Liver (tissue), 9 donors: Measurements from ENCODE around the gene DNPEP. TPM values are rescaled to one million over a fixed set of nuclear protein-coding genes. Genes with fewer than 3 reads are reported as not detected.

Source experiments
- DNase-seq: peaks from one replicate; pipeline ENCODE4 v3.0.0-alpha.2; 2017; ENCODE audit warnings: low spot score
- H3K27ac ChIP-seq, 2 donors: one replicate each; pipeline ENCODE4 v1.7.0; 2013; ENCODE audit warnings: inconsistent platforms in 2 of 2, low read length in 2 of 2, control low read depth in 1 of 2, low read depth in 1 of 2, mild to moderate bottlenecking in 1 of 2
- H3K27me3 ChIP-seq, 4 donors: one replicate each; pipeline versions ENCODE4 v1.6.1 to v1.7.0; 2013; ENCODE audit warnings: low read length in 3 of 4, inconsistent platforms in 1 of 4, mild to moderate bottlenecking in 1 of 4, moderate library complexity in 1 of 4; ENCODE audit not compliant: control insufficient read depth in 4 of 4, insufficient read depth in 4 of 4
- H3K36me3 ChIP-seq, 4 donors: one replicate each; pipeline versions ENCODE4 v1.6.1 to v1.7.0; 2013; ENCODE audit warnings: low read length in 3 of 4, mild to moderate bottlenecking in 3 of 4, low read depth in 1 of 4, moderate library complexity in 1 of 4; ENCODE audit not compliant: control insufficient read depth in 4 of 4, insufficient read depth in 3 of 4
- H3K4me1 ChIP-seq, 4 donors: one replicate each; pipeline versions ENCODE4 v1.6.1 to v1.7.0; 2013; ENCODE audit warnings: low read length in 3 of 4, mild to moderate bottlenecking in 3 of 4, moderate library complexity in 1 of 4; ENCODE audit not compliant: control insufficient read depth in 4 of 4, insufficient read depth in 4 of 4
- H3K4me3 ChIP-seq, 3 donors: one replicate each; pipeline versions ENCODE4 v1.6.1 to v1.7.0; 2013; ENCODE audit warnings: low read length in 3 of 3, control low read depth in 1 of 3, low read depth in 1 of 3, mild to moderate bottlenecking in 1 of 3
- H3K9ac ChIP-seq, 2 donors: one replicate each; pipeline ENCODE4 v1.7.0; 2013; ENCODE audit warnings: low read length in 2 of 2, mild to moderate bottlenecking in 2 of 2, moderate library complexity in 2 of 2, control low read depth in 1 of 2, low read depth in 1 of 2
- H3K9me3 ChIP-seq, 4 donors: one replicate each; pipeline versions ENCODE4 v1.6.1 to v1.7.0; 2013; ENCODE audit warnings: low read length in 3 of 4; ENCODE audit not compliant: control insufficient read depth in 4 of 4
- ATF3 ChIP-seq: IDR thresholded peaks from 2 replicates; pipeline ENCODE4 v1.6.1; 2016; ENCODE audit warnings: antibody characterized with exemption
- EGR1 ChIP-seq, 2 donors: IDR thresholded peaks; 2 replicates each; pipeline ENCODE4 v1.6.1; 2016 to 2018; ENCODE audit warnings: antibody characterized with exemption in 2 of 2, low read depth in 2 of 2
- FOXA2 ChIP-seq: IDR thresholded peaks from 2 replicates; pipeline ENCODE4 v1.6.1; 2016; ENCODE audit warnings: antibody characterized with exemption
- GABPA ChIP-seq, 2 donors: IDR thresholded peaks in 1 of 2; conservative IDR thresholded peaks in 1 of 2; 2 replicates each; pipeline ENCODE4 v1.6.1; 2016; ENCODE audit warnings: antibody characterized with exemption in 2 of 2, mild to moderate bottlenecking in 1 of 2, moderate library complexity in 1 of 2
- HNF4A ChIP-seq, 2 donors: conservative IDR thresholded peaks; 2 replicates each; pipeline ENCODE4 v1.6.1; 2016; ENCODE audit warnings: antibody characterized with exemption in 2 of 2, mild to moderate bottlenecking in 2 of 2
- HNF4G ChIP-seq: IDR thresholded peaks from 2 replicates; pipeline ENCODE4 v1.6.1; 2016; ENCODE audit warnings: antibody characterized with exemption
- JUND ChIP-seq, 2 donors: IDR thresholded peaks; 2 replicates each; pipeline ENCODE4 v1.6.1; 2016; ENCODE audit warnings: antibody characterized with exemption in 2 of 2
- MAX ChIP-seq: IDR thresholded peaks from 2 replicates; pipeline ENCODE4 v1.6.1; 2016; ENCODE audit warnings: antibody characterized with exemption
- NR2F2 ChIP-seq: IDR thresholded peaks from 2 replicates; pipeline ENCODE4 v1.6.1; 2016; ENCODE audit warnings: antibody characterized with exemption
- RAD21 ChIP-seq, 2 donors: IDR thresholded peaks; 2 replicates each; pipeline ENCODE4 v1.6.1; 2016; ENCODE audit warnings: antibody characterized with exemption in 2 of 2, mild to moderate bottlenecking in 2 of 2
- RXRA ChIP-seq, 2 donors: IDR thresholded peaks; 2 replicates each; pipeline ENCODE4 v1.6.1; 2017 to 2018; ENCODE audit warnings: antibody characterized with exemption in 2 of 2, mild to moderate bottlenecking in 1 of 2
- SP1 ChIP-seq: IDR thresholded peaks from 2 replicates; pipeline ENCODE4 v1.6.1; 2018; ENCODE audit warnings: antibody characterized with exemption, mild to moderate bottlenecking
- TAF1 ChIP-seq: conservative IDR thresholded peaks from 2 replicates; pipeline ENCODE4 v1.6.1; 2016; ENCODE audit warnings: antibody characterized with exemption, mild to moderate bottlenecking
- YY1 ChIP-seq: IDR thresholded peaks from 2 replicates; pipeline ENCODE4 v1.6.1; 2016; ENCODE audit warnings: antibody characterized with exemption, mild to moderate bottlenecking
- ZBTB33 ChIP-seq: IDR thresholded peaks from 2 replicates; pipeline ENCODE4 v1.6.1; 2016; ENCODE audit warnings: antibody characterized with exemption
- WGBS: extraction: QIAGEN DNeasy Blood & Tissue Kit; methylation state at CpG from one replicate; pipeline ENCODE4 v1.1.7; 2013; 5-methylcytosine and 5-hydroxymethylcytosine counted together
- polyA plus RNA-seq, 2 donors: library from polyadenylated mRNA; stranded (reverse) in 1 of 2; unstranded in 1 of 2; fragments of 200-250 nt in 1 of 2; fragments of >200 nt in 1 of 2; fragmentation: Nextera tagmentation in 1 of 2; extraction: Ambion mirVana in 1 of 2; gene quantifications; one replicate each; pipeline versions ENCODE4 v1.2.1 to v1.2.3, GENCODE V29; 2013 to 2015
- total RNA-seq, 2 donors: library from RNA; depleted of rRNA; stranded (reverse); fragments of >200 nt; gene quantifications; one replicate each; pipeline ENCODE4 v1.2.3, GENCODE V29; 2014
- TF ChIP-seq, protein P1 (sequence below): IDR thresholded peaks from 2 replicates; pipeline ENCODE4 v1.6.1; 2016; ENCODE audit warnings: antibody characterized with exemption, mild to moderate bottlenecking
- TF ChIP-seq, protein P2 (sequence below): fragments of 150-350 bp; IDR thresholded peaks from 2 replicates; pipeline ENCODE4 v1.5.1; 2017; ENCODE audit warnings: improper control_type of control experiment, low read depth, low read length; ENCODE audit not compliant: missing input control
- donor health status: healthy.
- donor health status: healthy.
- donor health status: healthy.
- donor health status: healthy.
- donor health status: healthy.

The DNPEP gene
- total and polyA plus RNA-seq, 4 donors = 25.8 to 58.4 (median 45.8) TPM

- H3K36me3 ChIP-seq = no peaks in the 10 kb centered on the region
- no peak for DNase-seq
- H3K27me3 ChIP-seq = peaks cover 0 to 3% (median 0%) of the 10 kb centered on the region in 4 donors
- no peaks in the 10 kb centered on the region for H3K4me1 ChIP-seq
- H3K9ac ChIP-seq = no peak overlapping the region
- no peaks in the 10 kb centered on the region for H3K9me3 ChIP-seq
- WGBS = 84% methylated on average over 7 of the region's 7 CpGs
- no peak overlapping the region for H3K27ac ChIP-seq
- TF ChIP-seq YY1 (no peak), RAD21 (IDR thresholded peaks at IDR 0.05) (no peak), ZBTB33 (no peak), SP1 (no peak), RXRA (IDR thresholded peaks at IDR 0.05) (no peak), TAF1 (no peak), NR2F2 (no peak), GABPA (IDR thresholded peaks at IDR 0.05 in 1 of 2, conservative IDR thresholded peaks at IDR 0.05 in 1 of 2) (no peak), HNF4G (no peak), JUND (IDR thresholded peaks at IDR 0.05) (no peak), FOXA2 (no peak), HNF4A (conservative IDR thresholded peaks at IDR 0.05) (no peak), MAX (no peak), ATF3 (no peak)
- TF ChIP-seq, protein P1, sequence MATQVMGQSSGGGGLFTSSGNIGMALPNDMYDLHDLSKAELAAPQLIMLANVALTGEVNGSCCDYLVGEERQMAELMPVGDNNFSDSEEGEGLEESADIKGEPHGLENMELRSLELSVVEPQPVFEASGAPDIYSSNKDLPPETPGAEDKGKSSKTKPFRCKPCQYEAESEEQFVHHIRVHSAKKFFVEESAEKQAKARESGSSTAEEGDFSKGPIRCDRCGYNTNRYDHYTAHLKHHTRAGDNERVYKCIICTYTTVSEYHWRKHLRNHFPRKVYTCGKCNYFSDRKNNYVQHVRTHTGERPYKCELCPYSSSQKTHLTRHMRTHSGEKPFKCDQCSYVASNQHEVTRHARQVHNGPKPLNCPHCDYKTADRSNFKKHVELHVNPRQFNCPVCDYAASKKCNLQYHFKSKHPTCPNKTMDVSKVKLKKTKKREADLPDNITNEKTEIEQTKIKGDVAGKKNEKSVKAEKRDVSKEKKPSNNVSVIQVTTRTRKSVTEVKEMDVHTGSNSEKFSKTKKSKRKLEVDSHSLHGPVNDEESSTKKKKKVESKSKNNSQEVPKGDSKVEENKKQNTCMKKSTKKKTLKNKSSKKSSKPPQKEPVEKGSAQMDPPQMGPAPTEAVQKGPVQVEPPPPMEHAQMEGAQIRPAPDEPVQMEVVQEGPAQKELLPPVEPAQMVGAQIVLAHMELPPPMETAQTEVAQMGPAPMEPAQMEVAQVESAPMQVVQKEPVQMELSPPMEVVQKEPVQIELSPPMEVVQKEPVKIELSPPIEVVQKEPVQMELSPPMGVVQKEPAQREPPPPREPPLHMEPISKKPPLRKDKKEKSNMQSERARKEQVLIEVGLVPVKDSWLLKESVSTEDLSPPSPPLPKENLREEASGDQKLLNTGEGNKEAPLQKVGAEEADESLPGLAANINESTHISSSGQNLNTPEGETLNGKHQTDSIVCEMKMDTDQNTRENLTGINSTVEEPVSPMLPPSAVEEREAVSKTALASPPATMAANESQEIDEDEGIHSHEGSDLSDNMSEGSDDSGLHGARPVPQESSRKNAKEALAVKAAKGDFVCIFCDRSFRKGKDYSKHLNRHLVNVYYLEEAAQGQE = no peak
- TF ChIP-seq, protein P2, sequence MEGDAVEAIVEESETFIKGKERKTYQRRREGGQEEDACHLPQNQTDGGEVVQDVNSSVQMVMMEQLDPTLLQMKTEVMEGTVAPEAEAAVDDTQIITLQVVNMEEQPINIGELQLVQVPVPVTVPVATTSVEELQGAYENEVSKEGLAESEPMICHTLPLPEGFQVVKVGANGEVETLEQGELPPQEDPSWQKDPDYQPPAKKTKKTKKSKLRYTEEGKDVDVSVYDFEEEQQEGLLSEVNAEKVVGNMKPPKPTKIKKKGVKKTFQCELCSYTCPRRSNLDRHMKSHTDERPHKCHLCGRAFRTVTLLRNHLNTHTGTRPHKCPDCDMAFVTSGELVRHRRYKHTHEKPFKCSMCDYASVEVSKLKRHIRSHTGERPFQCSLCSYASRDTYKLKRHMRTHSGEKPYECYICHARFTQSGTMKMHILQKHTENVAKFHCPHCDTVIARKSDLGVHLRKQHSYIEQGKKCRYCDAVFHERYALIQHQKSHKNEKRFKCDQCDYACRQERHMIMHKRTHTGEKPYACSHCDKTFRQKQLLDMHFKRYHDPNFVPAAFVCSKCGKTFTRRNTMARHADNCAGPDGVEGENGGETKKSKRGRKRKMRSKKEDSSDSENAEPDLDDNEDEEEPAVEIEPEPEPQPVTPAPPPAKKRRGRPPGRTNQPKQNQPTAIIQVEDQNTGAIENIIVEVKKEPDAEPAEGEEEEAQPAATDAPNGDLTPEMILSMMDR = no peak
- no peak overlapping the region for H3K4me3 ChIP-seq
Observed at GRCh38 chr2:219426534-219427136, 38.9 kb upstream of the DNPEP start.

DNA sequence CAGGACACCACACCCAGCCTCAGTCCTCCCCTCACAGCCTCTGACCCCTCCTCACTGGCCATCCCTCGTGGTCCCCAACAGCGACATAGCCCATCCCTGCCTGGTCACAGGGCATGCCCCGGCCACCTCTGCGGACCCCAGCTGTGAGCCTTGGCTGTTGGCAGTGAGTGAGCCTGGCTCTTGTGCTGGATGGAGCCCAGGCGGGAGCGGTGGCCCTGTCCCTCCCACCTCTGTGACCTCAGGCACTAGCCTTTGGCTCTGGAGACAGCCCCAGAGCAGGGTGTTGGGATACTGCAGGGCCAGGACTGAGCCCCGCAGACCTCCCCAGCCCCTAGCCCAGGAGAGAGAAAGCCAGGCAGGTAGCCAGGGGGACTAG lies 38.3 kb upstream of the DNPEP start:
- Histone ChIP-seq H3K9ac (no peak overlapping the region), H3K4me1 (no peaks in the 10 kb centered on the region), H3K9me3 (no peaks in the 10 kb centered on the region), H3K36me3 (no peaks in the 10 kb centered on the region), H3K4me3 (no peak overlapping the region), H3K27me3 (peaks cover 0 to 3% (median 0%) of the 10 kb centered on the region in 4 donors), H3K27ac (no peak overlapping the region)
- WGBS = 71% methylated on average over 7 of the region's 7 CpGs
- no peak for DNase-seq
- TF ChIP-seq YY1 = no peak
- no peak for TF ChIP-seq EGR1 (IDR thresholded peaks at IDR 0.05; ENCODE audit: low read depth in 2 of 2)
- no peak for TF ChIP-seq ZBTB33
- TF ChIP-seq FOXA2 = no peak
- TF ChIP-seq, protein P1 = no peak
- TF ChIP-seq MAX = no peak
- TF ChIP-seq NR2F2 = no peak
- TF ChIP-seq SP1 = no peak
- TF ChIP-seq RAD21 (IDR thresholded peaks at IDR 0.05) = no peak
- no peak for TF ChIP-seq ATF3
